GM19467 (cell line): ENCODE measurements around the gene PRRG2.
A peak's percentile ranks its signal among the peaks of the same experiment; 100 is the strongest.

Experiments used
- ATAC-seq: cut with Tn5 transposase; IDR thresholded peaks from one replicate; pipeline ENCODE4 v1.9.1; 2021; ENCODE audit warnings: mild to moderate bottlenecking, moderate library complexity; ENCODE audit not compliant: unreplicated experiment

PRRG2 gene

GRCh38 chr19:49636233-49636932, 55.3 kb downstream of the PRRG2 start:
- no peak for ATAC-seq

- ATAC-seq, result no peak
Measured at GRCh38 chr19:49637821-49638738, 57.0 kb downstream of the PRRG2 start.

GRCh38 chr19:49639401-49640112, 58.4 kb downstream of the PRRG2 start:
- ATAC-seq, result no peak

GRCh38 chr19:49640113-49640898, 59.2 kb downstream of the PRRG2 start, which contains the start of gene RRAS:
TSS of gene RRAS (minus strand) at chr19:49640143. CDS start at chr19:49640098, 45 bp downstream.
- ATAC-seq, result peak; percentile 52
